ENCODE measurements around the gene GRIK4.

Gene GRIK4

GRCh38 chr11:120867988-120868387 is 356.4 kb downstream of the GRIK4 start:
- Histone ChIP-seq H3K4me2 (peak overlapping the region; percentile 42; the same call in 1 of the 2 replicates), H3K9me3 (no peaks in the 10 kb centered on the region), H3K4me3 (no peak overlapping the region), H3K36me3 (no peaks in the 10 kb centered on the region), H3K9ac (no peak overlapping the region), H3K4me1 (peaks cover 46% of the 10 kb centered on the region), H3K27ac (no peak overlapping the region), H3K27me3 (peaks cover 23% of the 10 kb centered on the region), H4K20me1 (peaks cover 17% of the 10 kb centered on the region; the same call in 1 of the 2 replicates)
- TF ChIP-seq Cebpa-rat (IDR thresholded peaks at IDR 0.05): no peak

GRCh38 chr11:120869097-120869496 is 357.5 kb downstream of the GRIK4 start:
- no peaks in the 10 kb centered on the region for H3K9me3 ChIP-seq
- H3K4me3 ChIP-seq: no peak overlapping the region
- H3K27ac ChIP-seq: no peak overlapping the region
- H3K9ac ChIP-seq: no peak overlapping the region
- peaks cover 17% of the 10 kb centered on the region; the same call in 1 of the 2 replicates for H4K20me1 ChIP-seq
- H3K36me3 ChIP-seq: no peaks in the 10 kb centered on the region
- H3K4me2 ChIP-seq: peak overlapping the region; percentile 79
- no peak for TF ChIP-seq Cebpa-rat (IDR thresholded peaks at IDR 0.05)
- peaks cover 49% of the 10 kb centered on the region for H3K4me1 ChIP-seq
- peaks cover 23% of the 10 kb centered on the region for H3K27me3 ChIP-seq

- no peak for TF ChIP-seq Cebpa-rat (IDR thresholded peaks at IDR 0.05)
- Histone ChIP-seq H3K9me3 (no peaks in the 10 kb centered on the region), H3K36me3 (no peaks in the 10 kb centered on the region), H3K4me2 (peak overlapping the region; percentile 79), H3K9ac (no peak overlapping the region), H3K4me3 (0 out of 2 replicates have a peak overlapping the region, but pooled peaks have one; percentile 5), H3K27ac (peak overlapping the region; percentile 39; the same call in 1 of the 2 replicates), H4K20me1 (peaks cover 17% of the 10 kb centered on the region; the same call in 1 of the 2 replicates), H3K27me3 (peaks cover 23% of the 10 kb centered on the region), H3K4me1 (peaks cover 54% of the 10 kb centered on the region)
These were observed 358.0 kb downstream of the GRIK4 start for GRCh38 chr11:120869516-120870011.

- H3K36me3 ChIP-seq: no peaks in the 10 kb centered on the region
- peaks cover 58% of the 10 kb centered on the region for H3K4me1 ChIP-seq
- no peak overlapping the region for H3K9ac ChIP-seq
- H4K20me1 ChIP-seq: peaks cover 17% of the 10 kb centered on the region; the same call in 1 of the 2 replicates
- H3K27ac ChIP-seq: no peak overlapping the region
- no peak for TF ChIP-seq Cebpa-rat (IDR thresholded peaks at IDR 0.05)
- H3K4me2 ChIP-seq: no peak overlapping the region
- H3K4me3 ChIP-seq: no peak overlapping the region
- H3K9me3 ChIP-seq: no peaks in the 10 kb centered on the region
- H3K27me3 ChIP-seq: peaks cover 23% of the 10 kb centered on the region
These were observed 359.6 kb downstream of the GRIK4 start for GRCh38 chr11:120871194-120871593.

GRCh38 chr11:120871924-120872323 is 360.4 kb downstream of the GRIK4 start:
- Histone ChIP-seq H3K27ac (no peak overlapping the region), H3K9me3 (no peaks in the 10 kb centered on the region), H4K20me1 (peaks cover 17% of the 10 kb centered on the region; the same call in 1 of the 2 replicates), H3K27me3 (peaks cover 19% of the 10 kb centered on the region), H3K4me3 (no peak overlapping the region), H3K4me1 (peaks cover 58% of the 10 kb centered on the region), H3K36me3 (no peaks in the 10 kb centered on the region), H3K4me2 (peak overlapping the region; percentile 13; the same call in 1 of the 2 replicates), H3K9ac (no peak overlapping the region)
- no peak for TF ChIP-seq Cebpa-rat (IDR thresholded peaks at IDR 0.05)

GRCh38 chr11:120873966-120874735 is 362.6 kb downstream of the GRIK4 start:
- Histone ChIP-seq H3K4me2 (peak overlapping the region; percentile 33), H3K9ac (no peak overlapping the region), H4K20me1 (peaks cover 10% of the 10 kb centered on the region; the same call in 1 of the 2 replicates), H3K27ac (no peak overlapping the region), H3K9me3 (no peaks in the 10 kb centered on the region), H3K36me3 (no peaks in the 10 kb centered on the region), H3K4me1 (peaks cover 47% of the 10 kb centered on the region), H3K4me3 (no peak overlapping the region), H3K27me3 (0 out of 2 replicates have a peak, but pooled peaks cover 7% of the 10 kb centered on the region)
- TF ChIP-seq Cebpa-rat (IDR thresholded peaks at IDR 0.05): no peak

- H3K4me2 ChIP-seq: no peak overlapping the region
- no peak overlapping the region for H3K27ac ChIP-seq
- H3K27me3 ChIP-seq: 0 out of 2 replicates have a peak, but pooled peaks cover 6% of the 10 kb centered on the region
- no peaks in the 10 kb centered on the region for H3K36me3 ChIP-seq
- peaks cover 32% of the 10 kb centered on the region for H3K4me1 ChIP-seq
- no peaks in the 10 kb centered on the region for H3K9me3 ChIP-seq
- no peaks in the 10 kb centered on the region for H4K20me1 ChIP-seq
- H3K9ac ChIP-seq: no peak overlapping the region
- no peak for TF ChIP-seq Cebpa-rat (IDR thresholded peaks at IDR 0.05)
- H3K4me3 ChIP-seq: no peak overlapping the region
These were observed 364.4 kb downstream of the GRIK4 start for GRCh38 chr11:120875986-120876385.

GRCh38 chr11:120877746-120878365 is 366.3 kb downstream of the GRIK4 start:
- H3K9ac ChIP-seq: no peak overlapping the region
- no peak for TF ChIP-seq Cebpa-rat (IDR thresholded peaks at IDR 0.05)
- no peaks in the 10 kb centered on the region for H4K20me1 ChIP-seq
- no peaks in the 10 kb centered on the region for H3K27me3 ChIP-seq
- no peak overlapping the region for H3K4me3 ChIP-seq
- no peak overlapping the region for H3K4me2 ChIP-seq
- H3K36me3 ChIP-seq: no peaks in the 10 kb centered on the region
- peaks cover 20% of the 10 kb centered on the region for H3K4me1 ChIP-seq
- H3K27ac ChIP-seq: no peak overlapping the region
- H3K9me3 ChIP-seq: no peaks in the 10 kb centered on the region

- Histone ChIP-seq H3K27me3 (no peaks in the 10 kb centered on the region), H3K36me3 (no peaks in the 10 kb centered on the region), H3K4me1 (peaks cover 17% of the 10 kb centered on the region), H4K20me1 (no peaks in the 10 kb centered on the region), H3K4me2 (no peak overlapping the region), H3K9ac (no peak overlapping the region), H3K9me3 (no peaks in the 10 kb centered on the region), H3K27ac (no peak overlapping the region), H3K4me3 (no peak overlapping the region)
- no peak for TF ChIP-seq Cebpa-rat (IDR thresholded peaks at IDR 0.05)
These were observed 367.2 kb downstream of the GRIK4 start for GRCh38 chr11:120878781-120879180.
